Tibial artery (tissue), 4 donors: ENCODE measurements around the gene CAGE1.
"Not testable (repeated sequence)": the region's sequence is repeated elsewhere in the genome, so short reads cannot be mapped to it uniquely, and the experiment has no call there.

ENCODE experiments used
- DNase-seq, 2 donors: peaks; one replicate each; pipeline ENCODE4 v3.0.0-alpha.2; 2019
- H3K27ac ChIP-seq, 2 donors: fragments of 200-600 bp; sonication (generic) in 1 of 2; 1 replicate in 1 of 2; 2 replicates in 1 of 2; pipeline ENCODE4 v1.5.1; 2018 to 2019; ENCODE audit warnings: mild to moderate bottlenecking in 1 of 2
- H3K27me3 ChIP-seq, 2 donors: fragments of 200-600 bp; sonication (generic) in 1 of 2; one replicate each; pipeline versions ENCODE4 v1.5.1 to v1.6.0; 2016 to 2019
- H3K36me3 ChIP-seq, 3 donors: fragments of 200-600 bp; sonication (generic) in 2 of 3; one replicate each; pipeline ENCODE4 v1.5.1; 2016 to 2019; ENCODE audit warnings: mild to moderate bottlenecking in 2 of 3
- H3K4me1 ChIP-seq, 4 donors: fragments of 200-600 bp; sonication (generic) in 2 of 4; 1 replicate in 3 of 4; 2 replicates in 1 of 4; pipeline ENCODE4 v1.5.1; 2016 to 2019
- H3K4me3 ChIP-seq, 2 donors: fragments of 200-600 bp; sonication (generic) in 1 of 2; 1 replicate in 1 of 2; 2 replicates in 1 of 2; pipeline ENCODE4 v1.5.1; 2018 to 2019; ENCODE audit warnings: mild to moderate bottlenecking in 2 of 2
- H3K9me3 ChIP-seq, 3 donors: fragments of 200-600 bp; sonication (generic) in 1 of 3; one replicate each; pipeline ENCODE4 v1.5.1; 2016 to 2019
- intact Hi-C: fragments of 100-400 bp; cut with DNase I; formaldehyde crosslinking; loops from one replicate; pipeline ENCODE4 v1.15.0; 2023; ENCODE audit warnings: low total_unique reads
- TF ChIP-seq, protein P1 (sequence below), 2 experiments: fragments of 200-600 bp in 1 of 2; fragments of 450-650 bp in 1 of 2; IDR thresholded peaks; one replicate each; pipeline ENCODE4 v1.5.1; 2017 to 2019; ENCODE audit warnings: antibody characterized with exemption in 2 of 2, mild to moderate bottlenecking in 1 of 2, moderate library complexity in 1 of 2

Gene CAGE1

GRCh38 chr6:7325750-7326149 is 63.8 kb downstream of the CAGE1 start:
- TF ChIP-seq, protein P1, sequence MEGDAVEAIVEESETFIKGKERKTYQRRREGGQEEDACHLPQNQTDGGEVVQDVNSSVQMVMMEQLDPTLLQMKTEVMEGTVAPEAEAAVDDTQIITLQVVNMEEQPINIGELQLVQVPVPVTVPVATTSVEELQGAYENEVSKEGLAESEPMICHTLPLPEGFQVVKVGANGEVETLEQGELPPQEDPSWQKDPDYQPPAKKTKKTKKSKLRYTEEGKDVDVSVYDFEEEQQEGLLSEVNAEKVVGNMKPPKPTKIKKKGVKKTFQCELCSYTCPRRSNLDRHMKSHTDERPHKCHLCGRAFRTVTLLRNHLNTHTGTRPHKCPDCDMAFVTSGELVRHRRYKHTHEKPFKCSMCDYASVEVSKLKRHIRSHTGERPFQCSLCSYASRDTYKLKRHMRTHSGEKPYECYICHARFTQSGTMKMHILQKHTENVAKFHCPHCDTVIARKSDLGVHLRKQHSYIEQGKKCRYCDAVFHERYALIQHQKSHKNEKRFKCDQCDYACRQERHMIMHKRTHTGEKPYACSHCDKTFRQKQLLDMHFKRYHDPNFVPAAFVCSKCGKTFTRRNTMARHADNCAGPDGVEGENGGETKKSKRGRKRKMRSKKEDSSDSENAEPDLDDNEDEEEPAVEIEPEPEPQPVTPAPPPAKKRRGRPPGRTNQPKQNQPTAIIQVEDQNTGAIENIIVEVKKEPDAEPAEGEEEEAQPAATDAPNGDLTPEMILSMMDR (IDR thresholded peaks at IDR 0.05): no peak
- Histone ChIP-seq H3K4me3 (no peak overlapping the region), H3K27ac (no peak overlapping the region), H3K36me3 (no peaks in the 10 kb centered on the region), H3K9me3 (no peaks in the 10 kb centered on the region), H3K27me3 (peaks cover 0 to 5% of the 10 kb centered on the region in 2 donors), H3K4me1 (no peaks in the 10 kb centered on the region)
- intact Hi-C loops: loop anchor here (5.0 kb wide), 1 partner anchor 877 kb away; no protein-coding TSS in a partner anchor
- no peak for DNase-seq

DNA sequence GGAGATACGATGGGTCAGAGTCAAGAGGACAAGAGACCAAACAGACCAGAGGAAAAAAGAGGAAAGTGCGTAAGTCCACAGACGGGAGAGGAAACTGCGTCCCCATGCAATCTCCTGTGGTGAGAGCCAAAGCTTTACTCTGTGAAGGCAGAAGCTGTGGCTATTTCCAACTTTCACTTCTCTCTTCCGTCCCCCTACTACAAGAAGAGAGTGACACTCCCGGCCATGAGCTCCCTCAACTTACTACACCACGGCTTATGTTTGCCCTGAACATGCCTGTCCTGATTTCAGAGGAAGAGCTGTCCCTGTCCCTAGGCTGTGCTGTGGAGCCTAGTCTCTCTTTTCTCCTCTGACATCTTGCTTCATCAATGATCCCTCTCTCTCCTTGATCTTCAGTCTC is 65.0 kb downstream of the CAGE1 start:
- Histone ChIP-seq H3K4me3 (no peak overlapping the region), H3K27me3 (peaks cover 0 to 5% of the 10 kb centered on the region in 2 donors), H3K27ac (no peak overlapping the region), H3K4me1 (no peaks in the 10 kb centered on the region), H3K9me3 (no peaks in the 10 kb centered on the region), H3K36me3 (no peaks in the 10 kb centered on the region)
- intact Hi-C loops: no loop called here
- DNase-seq: peak in 1 of 2 donors; percentile 48
- TF ChIP-seq, protein P1 (IDR thresholded peaks at IDR 0.05): no peak

DNA sequence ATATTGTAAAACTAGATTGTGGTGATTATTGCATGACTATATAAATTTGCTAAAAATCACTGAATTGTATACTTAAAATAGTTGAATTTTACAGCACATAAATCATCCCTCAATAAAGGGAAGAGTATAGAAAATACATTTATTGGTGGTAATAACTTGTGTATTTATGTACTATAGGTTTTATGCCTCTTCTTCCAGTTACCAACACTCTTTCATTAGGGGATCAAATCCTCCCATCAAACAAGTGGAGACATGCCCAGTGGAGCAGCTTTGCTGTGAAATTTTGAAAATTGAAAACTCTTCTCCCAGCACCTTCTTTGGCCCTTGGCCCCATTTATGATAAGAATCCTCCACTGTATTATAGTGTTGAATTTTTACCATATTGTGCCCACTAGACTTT is 66.5 kb downstream of the CAGE1 start:
- Histone ChIP-seq H3K27me3 (peaks cover 0 to 4% of the 10 kb centered on the region in 2 donors), H3K4me3 (no peak overlapping the region), H3K36me3 (no peaks in the 10 kb centered on the region), H3K27ac (no peak overlapping the region), H3K9me3 (no peaks in the 10 kb centered on the region), H3K4me1 (no peaks in the 10 kb centered on the region)
- TF ChIP-seq, protein P1 (IDR thresholded peaks at IDR 0.05): no peak
- intact Hi-C loops: no loop called here
- no peak for DNase-seq

DNA sequence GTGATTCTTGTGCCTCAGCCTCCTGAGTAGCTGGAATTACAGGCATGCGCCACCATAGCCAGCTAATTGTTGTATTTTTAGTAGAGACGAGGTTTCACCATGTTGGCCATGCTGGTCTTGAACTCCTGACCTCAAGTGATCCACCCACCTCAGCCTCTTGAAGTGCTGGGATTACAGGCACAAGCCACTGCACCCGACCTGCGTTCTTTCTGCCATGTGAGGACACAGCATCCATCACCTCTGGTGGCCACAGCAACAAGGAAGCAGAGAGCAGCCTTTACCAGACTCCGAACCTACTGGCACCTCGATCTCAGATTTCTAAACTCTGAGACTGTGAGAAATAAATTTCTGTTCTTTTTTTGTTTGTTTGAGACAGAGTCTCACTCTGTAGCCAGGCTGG is 67.7 kb downstream of the CAGE1 start:
- H3K27ac ChIP-seq, H3K4me1 ChIP-seq, H3K9me3 ChIP-seq, H3K27me3 ChIP-seq, H3K36me3 ChIP-seq, H3K4me3 ChIP-seq, intact Hi-C loops, DNase-seq: not testable (repeated sequence)

DNA sequence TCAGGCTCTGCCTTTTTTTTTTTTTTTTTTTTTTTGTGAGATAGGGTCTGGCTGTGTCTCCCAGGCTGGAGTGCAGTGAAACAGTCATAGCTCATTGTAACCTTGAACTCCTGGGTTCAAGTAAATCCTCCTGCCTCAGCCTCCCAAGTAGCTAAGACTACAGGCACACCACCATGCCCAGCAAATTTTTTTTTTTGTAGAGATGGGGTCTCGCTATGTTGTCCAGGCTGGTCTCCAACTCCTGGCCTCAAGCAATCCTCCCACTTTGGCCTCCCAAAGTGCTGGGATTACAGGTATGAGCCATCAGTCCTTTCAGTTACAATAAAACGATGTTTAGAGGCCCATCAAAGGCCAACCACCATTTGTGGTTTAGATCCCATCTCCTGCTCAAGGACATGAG is 70.1 kb downstream of the CAGE1 start:
- H3K4me3 ChIP-seq, H3K4me1 ChIP-seq, H3K27me3 ChIP-seq, H3K27ac ChIP-seq, intact Hi-C loops, H3K9me3 ChIP-seq, H3K36me3 ChIP-seq, DNase-seq: not testable (repeated sequence)

DNA sequence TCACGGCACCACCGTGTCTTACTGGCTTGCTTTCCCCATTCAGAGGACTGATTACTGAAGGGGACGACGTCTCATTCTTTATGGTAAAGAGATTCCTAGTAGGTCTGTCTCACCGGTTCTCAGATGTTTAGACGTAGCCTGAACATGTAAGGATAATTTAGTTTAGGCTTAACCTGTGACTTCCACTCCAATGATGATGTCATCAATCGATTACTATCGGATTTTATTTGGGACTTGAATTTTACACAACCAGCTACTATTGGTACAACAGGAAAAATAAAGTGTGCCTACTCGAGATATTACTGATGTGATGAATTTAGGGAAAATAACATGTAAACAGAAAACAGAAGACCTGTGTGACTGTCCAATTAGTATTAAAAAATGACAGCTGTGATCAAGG is 72.0 kb downstream of the CAGE1 start:
- intact Hi-C loops: no loop called here
- Histone ChIP-seq H3K4me1 (peaks cover 0 to 3% (median 0%) of the 10 kb centered on the region in 4 donors), H3K4me3 (no peak overlapping the region), H3K36me3 (no peaks in the 10 kb centered on the region), H3K27me3 (no peaks in the 10 kb centered on the region), H3K27ac (no peak overlapping the region), H3K9me3 (no peaks in the 10 kb centered on the region)
- TF ChIP-seq, protein P1 (IDR thresholded peaks at IDR 0.05): no peak
- DNase-seq: no peak
